GM18861 (cell line): Measurements from ENCODE around the gene CFC1B.
"Not testable (repeated sequence)": the region's sequence is repeated elsewhere in the genome, so short reads cannot be mapped to it uniquely, and the experiment has no call there.

Source experiments
- ATAC-seq: cut with Tn5 transposase; IDR thresholded peaks from one replicate; pipeline ENCODE4 v1.9.1; 2021; ENCODE audit not compliant: unreplicated experiment

Gene CFC1B

DNA sequence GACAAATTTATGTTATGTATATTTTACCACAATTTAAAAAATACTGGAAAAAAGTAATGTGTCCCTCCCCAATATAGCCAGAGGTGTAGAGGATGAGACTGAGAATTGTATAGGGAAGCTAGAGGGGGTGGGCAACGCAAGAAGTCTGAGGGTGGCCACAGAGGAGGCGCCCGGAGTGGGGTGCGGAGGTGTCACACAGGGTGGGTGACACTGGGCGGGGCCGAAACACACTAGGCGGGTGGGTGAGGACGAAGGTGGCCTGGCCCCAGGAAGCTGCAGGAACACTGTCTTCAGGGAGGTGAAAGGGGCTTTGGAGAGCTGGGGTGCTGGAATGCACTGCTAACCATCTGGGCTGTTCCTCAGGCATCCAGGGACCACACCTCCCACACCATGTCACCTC lies 35.4 kb downstream of the CFC1B start:
- not testable (repeated sequence) for ATAC-seq

DNA sequence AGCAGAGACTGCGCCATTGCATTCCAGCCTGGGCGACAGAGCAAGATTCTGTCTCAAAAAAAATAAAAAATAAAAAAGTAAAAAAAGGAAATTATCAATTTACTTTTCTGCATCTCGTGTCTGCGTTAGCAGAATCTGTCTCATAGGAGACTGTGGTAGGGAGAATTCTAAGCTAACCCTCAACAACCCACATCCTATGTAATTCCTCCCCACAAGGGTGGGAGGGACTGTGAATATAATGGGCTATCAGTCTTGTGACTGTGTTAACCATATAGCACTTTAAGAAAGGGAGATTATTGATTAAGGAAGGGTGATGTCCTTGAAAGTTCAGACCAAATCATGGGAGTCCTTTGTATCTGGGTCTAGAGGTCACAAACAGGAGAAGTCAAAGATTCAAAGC lies 45.1 kb downstream of the CFC1B start:
- ATAC-seq = not testable (repeated sequence)

DNA sequence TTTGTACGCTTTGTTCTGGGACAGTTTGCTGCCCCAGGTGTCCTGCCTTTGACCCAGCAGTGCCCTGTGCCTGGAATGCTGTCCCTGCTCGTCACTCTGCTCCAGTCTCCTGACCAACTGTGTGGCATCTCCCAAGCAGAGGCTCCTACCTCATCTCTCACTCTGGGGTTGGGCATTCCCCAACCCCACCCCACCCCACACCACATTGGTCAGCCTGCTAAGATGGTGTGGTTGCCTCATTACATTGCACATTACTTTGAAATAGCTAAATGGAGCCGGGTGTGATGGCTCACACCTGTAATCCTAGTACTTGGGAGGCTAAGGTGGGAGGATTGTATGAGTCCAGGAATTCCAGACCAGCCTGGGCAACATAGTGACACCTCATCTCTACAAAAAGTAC lies 50.9 kb downstream of the CFC1B start:
- ATAC-seq = not testable (repeated sequence)

GRCh38 chr2:130574230-130574629 lies 53.2 kb downstream of the CFC1B start:
- ATAC-seq = not testable (repeated sequence)

GRCh38 chr2:130576209-130576784 lies 55.3 kb downstream of the CFC1B start:
- not testable (repeated sequence) for ATAC-seq

DNA sequence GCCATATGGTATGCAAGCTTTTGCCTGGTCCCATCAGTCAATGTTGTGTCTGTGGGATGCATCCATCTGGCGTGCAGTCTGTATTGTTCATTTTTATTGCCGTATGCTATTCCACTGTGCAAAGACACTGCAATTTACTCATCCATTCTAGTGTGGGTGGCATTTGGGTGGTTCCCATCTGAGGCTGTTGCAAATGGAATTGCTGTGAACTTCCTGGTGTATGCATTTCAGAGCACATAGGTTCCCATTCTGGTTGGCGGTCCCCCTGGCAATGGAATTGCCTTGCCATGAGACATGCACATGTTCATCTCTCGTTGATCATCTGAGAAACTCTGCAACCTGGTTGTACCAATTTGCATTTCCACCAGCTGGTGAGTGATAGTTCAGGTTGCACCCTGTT lies 56.5 kb downstream of the CFC1B start:
- ATAC-seq = not testable (repeated sequence)
